GM12864 (cell line): ENCODE results near the gene SRRT.

ENCODE experiments used
- DNase-seq: peaks from one replicate; pipeline ENCODE4 v3.0.0-alpha.2; 2011; ENCODE audit warnings: low read depth
- H3K4me3 ChIP-seq: 2 replicates; pipeline ENCODE4 v1.5.1; 2011; ENCODE audit warnings: mild to moderate bottlenecking, low read depth, low read length, control low read depth
- CTCF ChIP-seq: IDR thresholded peaks from 2 replicates; pipeline ENCODE4 v1.5.1; 2011; ENCODE audit warnings: low read depth, mild to moderate bottlenecking, moderate library complexity, low read length, control low read depth, inconsistent platforms; ENCODE audit errors: missing control alignments

SRRT gene

GRCh38 chr7:100874577-100875355 is at the start of gene SRRT:
Gene SRRT (plus strand): TSS chr7:100875103. CDS start chr7:100875591, 488 bp downstream.
- DNase-seq: peak; percentile 95
- no peak for TF ChIP-seq CTCF
- peak within 1 kb of the TSS; percentile 86 for H3K4me3 ChIP-seq

- no peak overlapping the region for H3K4me3 ChIP-seq
- no peak for DNase-seq
- TF ChIP-seq CTCF: no peak
Measured at GRCh38 chr7:100825215-100825671, 49.7 kb upstream of the SRRT start.

- TF ChIP-seq CTCF: no peak
- no peak overlapping the region for H3K4me3 ChIP-seq
- no peak for DNase-seq
Measured at GRCh38 chr7:100825751-100826513, 49.0 kb upstream of the SRRT start.

- no peak for DNase-seq
- no peak for TF ChIP-seq CTCF
- H3K4me3 ChIP-seq: no peak overlapping the region
Measured at GRCh38 chr7:100826514-100827329, 48.2 kb upstream of the SRRT start.

GRCh38 chr7:100827330-100828226 is 47.3 kb upstream of the SRRT start, which contains the start of gene EPHB4:
Gene EPHB4 (minus strand): TSS chr7:100827523. CDS start chr7:100827030, 493 bp downstream.
- TF ChIP-seq CTCF: no peak
- H3K4me3 ChIP-seq: no peak within 1 kb of the TSS
- no peak for DNase-seq
